ENCODE results near the gene PRKCA. TPM values are rescaled to one million over a fixed set of nuclear protein-coding genes. Genes with fewer than 3 reads are reported as not detected.
"Not testable (repeated sequence)": the region's sequence is repeated elsewhere in the genome, so short reads cannot be mapped to it uniquely, and the experiment has no call there.

The PRKCA gene
- total and polyA plus RNA-seq, 12 donors = 1.6 to 27.6 (median 10.5) TPM

DNA sequence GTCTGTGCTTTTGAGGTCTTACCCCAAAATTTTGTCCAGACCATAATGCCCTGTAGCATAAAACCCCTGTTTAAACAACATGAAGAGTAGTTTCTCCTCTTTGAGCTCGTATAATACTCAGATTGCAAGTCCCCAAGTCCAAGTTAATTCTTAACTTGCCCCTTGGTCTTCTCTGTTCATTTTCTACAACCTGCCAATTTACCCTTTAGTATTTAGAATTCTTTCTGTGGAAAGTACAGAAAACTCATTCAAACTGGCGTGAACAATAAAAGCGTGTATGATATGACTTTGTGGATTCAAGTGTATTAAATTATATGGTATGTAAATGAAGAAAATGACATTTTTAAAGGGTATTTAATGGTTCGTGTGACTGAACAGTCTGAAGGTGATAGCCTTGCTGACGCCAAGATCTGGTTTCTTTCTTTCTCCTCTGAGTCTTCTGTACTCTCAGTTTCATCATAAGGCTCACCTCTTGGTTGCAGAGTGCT, 185.6 kb downstream of the PRKCA start:
- Histone ChIP-seq H3K27me3 (no peaks in the 10 kb centered on the region), H3K9me3 (no peaks in the 10 kb centered on the region), H3K27ac (no peak overlapping the region), H3K4me3 (no peak overlapping the region), H3K36me3 (no peaks in the 10 kb centered on the region), H3K4me1 (no peaks in the 10 kb centered on the region)
- TF ChIP-seq, protein P1, sequence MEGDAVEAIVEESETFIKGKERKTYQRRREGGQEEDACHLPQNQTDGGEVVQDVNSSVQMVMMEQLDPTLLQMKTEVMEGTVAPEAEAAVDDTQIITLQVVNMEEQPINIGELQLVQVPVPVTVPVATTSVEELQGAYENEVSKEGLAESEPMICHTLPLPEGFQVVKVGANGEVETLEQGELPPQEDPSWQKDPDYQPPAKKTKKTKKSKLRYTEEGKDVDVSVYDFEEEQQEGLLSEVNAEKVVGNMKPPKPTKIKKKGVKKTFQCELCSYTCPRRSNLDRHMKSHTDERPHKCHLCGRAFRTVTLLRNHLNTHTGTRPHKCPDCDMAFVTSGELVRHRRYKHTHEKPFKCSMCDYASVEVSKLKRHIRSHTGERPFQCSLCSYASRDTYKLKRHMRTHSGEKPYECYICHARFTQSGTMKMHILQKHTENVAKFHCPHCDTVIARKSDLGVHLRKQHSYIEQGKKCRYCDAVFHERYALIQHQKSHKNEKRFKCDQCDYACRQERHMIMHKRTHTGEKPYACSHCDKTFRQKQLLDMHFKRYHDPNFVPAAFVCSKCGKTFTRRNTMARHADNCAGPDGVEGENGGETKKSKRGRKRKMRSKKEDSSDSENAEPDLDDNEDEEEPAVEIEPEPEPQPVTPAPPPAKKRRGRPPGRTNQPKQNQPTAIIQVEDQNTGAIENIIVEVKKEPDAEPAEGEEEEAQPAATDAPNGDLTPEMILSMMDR (IDR thresholded peaks at IDR 0.05) = no peak
- 85 to 90% methylated on average over 5 of the region's 5 CpGs for WGBS, 2 donors
- intact Hi-C loops (cut with DNase I) = no loop called here
- ATAC-seq (no peak), DNase-seq (no peak)

DNA sequence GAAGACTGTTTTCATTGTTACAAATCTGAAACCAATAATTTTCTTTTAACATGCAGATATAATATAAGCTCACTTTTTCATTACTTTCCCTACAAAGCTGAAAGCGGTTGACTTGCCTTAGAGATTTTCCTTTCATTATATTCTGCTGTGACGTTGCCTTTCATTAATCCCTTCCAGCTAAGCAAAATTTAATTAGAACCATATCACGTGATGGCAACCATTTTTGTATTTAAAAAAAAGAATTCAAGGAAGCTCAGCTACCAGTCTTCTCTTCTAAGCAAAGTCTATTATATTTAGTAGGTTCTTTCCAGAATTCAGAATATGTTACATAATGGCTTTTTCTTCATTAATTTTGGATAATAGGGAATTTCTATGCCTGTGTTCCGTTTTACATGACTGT, 186.5 kb downstream of the PRKCA start:
- no peaks in the 10 kb centered on the region for H3K36me3 ChIP-seq
- H3K9me3 ChIP-seq = no peaks in the 10 kb centered on the region
- no peaks in the 10 kb centered on the region for H3K27me3 ChIP-seq
- TF ChIP-seq, protein P1 (IDR thresholded peaks at IDR 0.05) = no peak
- DNase-seq (no peak), ATAC-seq (no peak)
- WGBS, 2 donors = 92% methylated on average over 4 of the region's 4 CpGs
- intact Hi-C loops (cut with DNase I) = no loop called here
- no peak overlapping the region for H3K4me3 ChIP-seq
- no peak overlapping the region for H3K27ac ChIP-seq
- peaks cover 0 to 6% (median 0%) of the 10 kb centered on the region in 9 donors for H3K4me1 ChIP-seq

DNA sequence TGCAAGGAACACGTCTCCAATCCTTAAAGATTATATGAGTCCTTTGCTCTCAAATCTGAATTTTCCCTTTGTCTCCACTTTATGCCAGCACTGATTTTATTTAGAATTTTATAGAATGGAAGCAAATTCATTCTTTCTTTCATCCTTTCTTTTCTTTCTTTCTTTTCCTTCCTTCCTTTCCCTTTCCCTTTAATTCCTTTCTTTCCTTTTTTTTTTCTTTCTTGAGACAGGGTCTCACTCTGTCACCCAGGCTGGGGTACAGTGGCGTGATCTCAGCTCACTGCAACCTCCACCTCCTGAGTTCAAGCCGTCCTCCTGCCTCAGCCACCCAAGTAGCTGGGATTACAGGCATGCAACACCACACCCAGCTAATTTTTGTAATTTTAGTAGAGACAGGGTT, 187.2 kb downstream of the PRKCA start:
- DNase-seq; H3K4me3 ChIP-seq; H3K36me3 ChIP-seq; H3K9me3 ChIP-seq; intact Hi-C loops (cut with DNase I); H3K27me3 ChIP-seq; ATAC-seq; H3K27ac ChIP-seq: not testable (repeated sequence)
- 94% methylated on average over 3 of the region's 3 CpGs for WGBS, 2 donors
- H3K4me1 ChIP-seq = peaks cover 0 to 13% (median 0%) of the 10 kb centered on the region in 9 donors

DNA sequence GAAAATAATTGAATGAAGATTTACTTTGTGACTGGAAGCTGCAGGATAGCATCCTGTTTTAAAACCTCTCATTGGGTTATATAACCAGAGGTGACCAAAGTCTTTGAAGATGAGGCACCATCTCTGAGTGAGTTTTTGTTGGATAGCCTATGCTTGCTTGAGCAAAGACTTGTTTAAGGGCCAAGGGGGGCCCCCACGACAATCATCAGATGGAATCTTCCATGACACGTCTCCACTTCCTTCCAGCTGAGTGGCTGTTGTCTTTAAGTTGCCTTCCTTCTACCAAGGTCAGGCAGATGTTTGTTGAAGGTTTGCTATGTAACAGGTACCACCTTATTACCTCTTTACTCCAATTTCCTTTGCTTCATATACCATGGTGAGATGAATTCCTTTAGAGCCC, 188.8 kb downstream of the PRKCA start:
- Histone ChIP-seq H3K4me1 (peaks cover 0 to 19% (median 0%) of the 10 kb centered on the region in 9 donors), H3K27ac (no peak overlapping the region), H3K36me3 (no peaks in the 10 kb centered on the region), H3K27me3 (no peaks in the 10 kb centered on the region), H3K4me3 (no peak overlapping the region), H3K9me3 (no peaks in the 10 kb centered on the region)
- no peak for ATAC-seq
- 55 to 76% methylated on average over 2 of the region's 2 CpGs for WGBS, 2 donors
- no peak for DNase-seq
- TF ChIP-seq, protein P1 (IDR thresholded peaks at IDR 0.05) = no peak
- intact Hi-C loops (cut with DNase I) = no loop called here

DNA sequence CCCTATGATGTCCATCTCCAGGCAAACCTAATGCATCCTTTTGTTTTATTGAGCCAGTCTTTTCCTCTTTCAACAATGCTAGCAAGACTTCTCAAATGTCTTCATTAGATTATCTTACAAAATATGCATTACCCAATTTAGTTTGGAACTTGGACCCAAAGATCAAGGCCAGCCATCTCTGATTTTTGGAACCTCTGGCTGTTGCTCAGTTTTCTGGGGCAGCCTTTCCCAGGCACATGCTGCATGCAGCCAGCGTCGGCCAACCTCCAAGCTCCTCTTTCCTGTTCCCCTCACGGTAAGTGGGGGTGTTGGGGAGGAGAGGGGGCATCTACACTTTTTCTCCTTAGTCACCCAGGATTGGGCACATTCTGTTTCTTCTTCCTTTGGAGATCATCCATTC, 189.3 kb downstream of the PRKCA start:
- DNase-seq = no peak
- Histone ChIP-seq H3K4me1 (peaks cover 0 to 19% (median 0%) of the 10 kb centered on the region in 9 donors), H3K27ac (no peak overlapping the region), H3K27me3 (no peaks in the 10 kb centered on the region), H3K4me3 (no peak overlapping the region), H3K9me3 (no peaks in the 10 kb centered on the region), H3K36me3 (no peaks in the 10 kb centered on the region)
- 83 to 89% methylated on average over 3 of the region's 3 CpGs for WGBS, 2 donors
- TF ChIP-seq, protein P1 (IDR thresholded peaks at IDR 0.05) = no peak
- intact Hi-C loops (cut with DNase I) = no loop called here
- no peak for ATAC-seq

All from heart right ventricle (tissue), 16 donors.